Liver (tissue), 3 donors: ENCODE data around the gene KCNJ5.

ENCODE experiments used
- JUND ChIP-seq, 2 donors: IDR thresholded peaks; 2 replicates each; pipeline ENCODE4 v1.6.1; 2016; ENCODE audit warnings: antibody characterized with exemption in 2 of 2
- YY1 ChIP-seq: IDR thresholded peaks from 2 replicates; pipeline ENCODE4 v1.6.1; 2016; ENCODE audit warnings: antibody characterized with exemption, mild to moderate bottlenecking
- TF ChIP-seq, protein P1 (sequence below): fragments of 150-350 bp; IDR thresholded peaks from 2 replicates; pipeline ENCODE4 v1.5.1; 2017; ENCODE audit warnings: improper control_type of control experiment, low read depth, low read length; ENCODE audit not compliant: missing input control
- donor health status: healthy.
- donor health status: healthy.

DNA sequence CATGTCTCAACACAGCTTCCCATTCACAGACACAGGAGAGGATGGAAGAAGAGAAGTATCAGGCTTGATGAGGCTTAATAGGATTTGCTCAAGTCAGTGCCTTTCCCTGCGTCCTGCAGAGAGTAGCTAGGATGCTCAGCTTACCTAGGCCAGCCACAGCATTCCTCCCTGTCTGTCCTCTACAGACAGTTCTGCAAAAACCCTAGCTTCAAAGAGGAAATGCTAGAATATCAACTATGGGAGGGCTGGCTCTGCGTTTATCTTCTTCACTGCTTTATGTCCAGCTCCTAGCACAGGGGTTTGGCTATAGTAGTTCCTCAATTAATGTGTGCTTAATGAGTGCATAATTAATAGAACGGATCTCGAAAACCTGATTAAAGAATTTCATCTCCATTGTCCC lies 16.4 kb downstream of the KCNJ5 start:
- TF ChIP-seq, protein P1, sequence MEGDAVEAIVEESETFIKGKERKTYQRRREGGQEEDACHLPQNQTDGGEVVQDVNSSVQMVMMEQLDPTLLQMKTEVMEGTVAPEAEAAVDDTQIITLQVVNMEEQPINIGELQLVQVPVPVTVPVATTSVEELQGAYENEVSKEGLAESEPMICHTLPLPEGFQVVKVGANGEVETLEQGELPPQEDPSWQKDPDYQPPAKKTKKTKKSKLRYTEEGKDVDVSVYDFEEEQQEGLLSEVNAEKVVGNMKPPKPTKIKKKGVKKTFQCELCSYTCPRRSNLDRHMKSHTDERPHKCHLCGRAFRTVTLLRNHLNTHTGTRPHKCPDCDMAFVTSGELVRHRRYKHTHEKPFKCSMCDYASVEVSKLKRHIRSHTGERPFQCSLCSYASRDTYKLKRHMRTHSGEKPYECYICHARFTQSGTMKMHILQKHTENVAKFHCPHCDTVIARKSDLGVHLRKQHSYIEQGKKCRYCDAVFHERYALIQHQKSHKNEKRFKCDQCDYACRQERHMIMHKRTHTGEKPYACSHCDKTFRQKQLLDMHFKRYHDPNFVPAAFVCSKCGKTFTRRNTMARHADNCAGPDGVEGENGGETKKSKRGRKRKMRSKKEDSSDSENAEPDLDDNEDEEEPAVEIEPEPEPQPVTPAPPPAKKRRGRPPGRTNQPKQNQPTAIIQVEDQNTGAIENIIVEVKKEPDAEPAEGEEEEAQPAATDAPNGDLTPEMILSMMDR: no peak
- TF ChIP-seq JUND (IDR thresholded peaks at IDR 0.05) (no peak), YY1 (no peak)
